ENCODE data around the gene CD79A.
A peak's percentile ranks its signal among the peaks of the same experiment; 100 is the strongest.
"Not testable (repeated sequence)": the region's sequence is repeated elsewhere in the genome, so short reads cannot be mapped to it uniquely, and the experiment has no call there.

CD79A gene

DNA sequence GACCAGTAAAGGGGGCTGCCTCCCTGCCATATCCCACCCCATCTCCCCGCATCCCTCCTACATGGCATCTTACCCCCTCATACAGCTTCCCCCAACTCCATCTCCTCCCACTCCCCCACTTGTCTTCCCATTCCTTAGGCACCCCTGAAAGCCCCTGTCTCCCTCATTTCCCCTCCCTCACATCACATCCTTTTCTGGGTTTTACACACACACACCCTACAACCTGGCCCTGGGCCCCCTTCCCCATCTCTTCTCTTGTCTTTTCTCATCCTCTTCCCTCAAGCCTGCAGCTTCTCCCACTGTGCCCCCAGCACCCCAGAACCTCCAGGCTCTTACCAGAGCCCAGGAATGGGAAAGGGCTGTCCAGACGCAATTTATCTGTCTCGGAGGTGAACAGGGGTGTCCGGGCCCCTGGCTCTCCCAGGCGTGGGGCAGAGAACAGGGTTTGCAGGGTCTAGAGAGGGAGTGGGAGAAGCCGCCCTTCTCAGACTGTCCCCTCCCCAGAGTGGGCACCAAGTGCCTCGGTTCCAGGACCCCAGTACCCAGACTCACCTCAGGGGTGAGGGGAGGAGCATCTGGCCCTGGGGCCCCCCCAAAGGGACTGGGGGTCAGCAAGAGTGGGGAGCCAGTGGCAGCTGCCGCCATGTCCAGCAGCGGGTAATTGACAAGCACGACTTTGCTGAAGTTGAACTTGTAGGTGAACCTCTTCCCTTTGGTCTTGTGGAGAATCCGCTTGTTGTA, 31.8 kb downstream of the CD79A start:
- TF ChIP-seq POU2F2 (IDR thresholded peaks at IDR 0.05; ENCODE audit: low read depth, low read length), result no peak
- no peak for TF ChIP-seq POLR2AphosphoS5 (IDR thresholded peaks at IDR 0.05; ENCODE audit: low read depth, low read length)
- TF ChIP-seq POLR2A (IDR thresholded peaks at IDR 0.05; ENCODE audit: low read depth, low read length), result no peak
- no peak for TF ChIP-seq SPI1 (IDR thresholded peaks at IDR 0.05; ENCODE audit: low read depth, low read length)
- no peak for TF ChIP-seq TAF1 (IDR thresholded peaks at IDR 0.05; ENCODE audit: low read depth, low read length)
- no peak for TF ChIP-seq PAX5 (IDR thresholded peaks at IDR 0.05; ENCODE audit: insufficient read depth, low read length, severe bottlenecking)
- FAIRE-seq (no peak), DNase-seq (ENCODE audit: insufficient read length, low spot score) (no peak)

DNA sequence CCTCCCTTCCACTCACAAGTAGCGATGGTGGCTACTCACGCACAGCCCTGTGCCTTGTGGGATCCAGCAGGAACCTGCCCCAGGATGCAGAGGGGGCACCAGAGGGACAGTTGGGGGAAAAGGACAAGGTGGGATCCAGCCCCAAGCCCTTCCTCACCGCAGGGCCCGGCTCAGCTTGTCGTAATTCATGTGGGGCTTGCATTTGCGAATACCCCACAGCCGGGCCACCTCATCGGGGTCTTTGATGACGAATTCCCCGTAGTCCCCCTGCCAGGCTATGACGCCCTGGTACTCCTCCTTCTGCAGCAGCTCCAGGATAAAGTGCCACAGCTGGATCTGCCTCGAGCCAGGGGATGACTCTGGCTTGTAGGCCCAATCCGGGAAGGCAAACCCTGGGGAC, 32.6 kb downstream of the CD79A start:
- FAIRE-seq (no peak), DNase-seq (ENCODE audit: insufficient read length, low spot score) (no peak)
- TF ChIP-seq POLR2A (IDR thresholded peaks at IDR 0.05; ENCODE audit: low read depth, low read length) (no peak), POLR2AphosphoS5 (IDR thresholded peaks at IDR 0.05; ENCODE audit: low read depth, low read length) (no peak), POU2F2 (IDR thresholded peaks at IDR 0.05; ENCODE audit: low read depth, low read length) (no peak), SPI1 (IDR thresholded peaks at IDR 0.05; ENCODE audit: low read depth, low read length) (no peak), PAX5 (IDR thresholded peaks at IDR 0.05; ENCODE audit: insufficient read depth, low read length, severe bottlenecking) (no peak), TAF1 (IDR thresholded peaks at IDR 0.05; ENCODE audit: low read depth, low read length) (no peak)

DNA sequence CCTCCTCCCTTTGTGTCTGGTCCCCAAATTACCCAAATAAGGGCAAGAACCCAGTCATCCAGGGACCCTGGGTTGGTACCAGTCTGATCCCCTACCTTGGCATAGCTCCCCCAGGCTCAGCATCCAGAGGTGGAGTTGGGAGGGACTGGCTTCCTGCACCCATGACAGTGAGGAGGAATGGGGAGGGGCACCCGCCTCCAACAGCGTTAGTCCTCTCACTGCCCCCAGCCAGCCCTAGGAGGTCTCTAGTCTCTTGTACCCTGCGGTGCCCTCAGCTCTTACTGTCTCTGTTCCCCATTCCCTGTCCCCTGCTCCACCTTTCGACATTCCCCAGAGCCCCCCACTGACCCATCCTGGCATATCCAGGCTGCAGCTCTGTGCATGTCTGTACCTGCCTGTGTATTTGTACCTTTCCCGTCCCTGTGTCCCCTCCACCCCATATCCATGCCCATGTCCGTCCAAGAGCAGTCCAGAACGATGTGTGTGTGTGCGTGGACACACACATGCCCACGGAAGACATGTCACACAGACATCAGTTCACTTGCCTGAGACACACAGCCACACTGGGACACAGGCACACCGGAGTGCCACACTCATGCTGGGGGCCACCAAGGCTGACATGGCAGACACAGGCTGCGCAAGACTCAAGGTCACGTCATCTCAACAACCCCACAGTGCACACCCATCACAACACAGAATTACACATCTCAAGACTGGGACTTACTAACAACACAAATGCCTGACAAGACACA, 33.3 kb downstream of the CD79A start:
- peak; percentile 64 for FAIRE-seq
- no peak for TF ChIP-seq SPI1 (IDR thresholded peaks at IDR 0.05; ENCODE audit: low read depth, low read length)
- TF ChIP-seq TAF1 (IDR thresholded peaks at IDR 0.05; ENCODE audit: low read depth, low read length), result no peak
- TF ChIP-seq POLR2A (IDR thresholded peaks at IDR 0.05; ENCODE audit: low read depth, low read length), result no peak

DNA sequence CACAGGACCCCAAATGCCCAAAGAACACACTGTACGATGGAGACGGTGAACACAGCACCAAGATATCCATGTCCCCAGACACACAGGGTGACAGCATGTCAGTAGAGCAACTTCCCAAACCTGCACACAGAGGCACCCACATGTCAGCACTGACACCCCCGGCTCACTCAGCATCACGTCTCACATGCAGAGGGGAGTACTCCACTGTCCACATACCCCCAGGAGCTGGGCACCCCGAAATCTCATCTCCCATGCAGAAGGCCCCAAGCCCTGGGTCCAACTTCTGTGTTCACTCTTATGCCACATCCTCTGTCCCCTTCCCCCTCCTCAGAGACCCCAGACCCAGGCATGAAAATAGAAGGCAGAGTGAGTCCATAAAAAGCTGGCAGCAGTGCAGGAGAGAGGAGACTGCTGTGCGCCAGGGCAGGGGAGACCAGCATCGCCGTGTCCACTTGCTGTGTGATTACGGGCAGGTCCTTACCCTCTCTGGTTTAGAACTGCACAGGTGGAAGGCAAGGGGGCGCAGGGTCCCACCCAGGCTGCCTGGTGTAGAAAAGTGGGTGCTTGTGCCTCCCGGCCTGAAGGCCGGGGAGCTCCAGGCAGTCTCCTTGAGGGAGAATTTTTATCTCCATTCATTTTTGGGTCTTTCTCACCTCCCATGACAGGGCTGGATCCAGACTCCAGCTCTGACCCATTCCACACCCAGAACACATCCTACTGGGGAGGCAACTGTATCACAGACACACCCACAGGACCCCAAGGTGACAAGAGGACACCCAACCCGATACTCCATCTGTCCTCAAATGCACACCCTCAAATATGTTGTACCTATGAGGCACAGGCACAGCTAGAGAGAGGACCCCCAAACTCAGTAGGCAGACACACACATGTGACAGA, 34.2 kb downstream of the CD79A start:
- TF ChIP-seq POLR2AphosphoS5 (IDR thresholded peaks at IDR 0.05; ENCODE audit: low read depth, low read length) (no peak), PAX5 (IDR thresholded peaks at IDR 0.05; ENCODE audit: insufficient read depth, low read length, severe bottlenecking) (no peak), POLR2A (IDR thresholded peaks at IDR 0.05; ENCODE audit: low read depth, low read length) (no peak), POU2F2 (IDR thresholded peaks at IDR 0.05; ENCODE audit: low read depth, low read length) (no peak), TAF1 (IDR thresholded peaks at IDR 0.05; ENCODE audit: low read depth, low read length) (no peak), SPI1 (IDR thresholded peaks at IDR 0.05; ENCODE audit: low read depth, low read length) (no peak)

More for the DNA sequence above, 33.3 kb downstream of the CD79A start:
- no peak for DNase-seq (ENCODE audit: insufficient read length, low spot score)

DNA sequence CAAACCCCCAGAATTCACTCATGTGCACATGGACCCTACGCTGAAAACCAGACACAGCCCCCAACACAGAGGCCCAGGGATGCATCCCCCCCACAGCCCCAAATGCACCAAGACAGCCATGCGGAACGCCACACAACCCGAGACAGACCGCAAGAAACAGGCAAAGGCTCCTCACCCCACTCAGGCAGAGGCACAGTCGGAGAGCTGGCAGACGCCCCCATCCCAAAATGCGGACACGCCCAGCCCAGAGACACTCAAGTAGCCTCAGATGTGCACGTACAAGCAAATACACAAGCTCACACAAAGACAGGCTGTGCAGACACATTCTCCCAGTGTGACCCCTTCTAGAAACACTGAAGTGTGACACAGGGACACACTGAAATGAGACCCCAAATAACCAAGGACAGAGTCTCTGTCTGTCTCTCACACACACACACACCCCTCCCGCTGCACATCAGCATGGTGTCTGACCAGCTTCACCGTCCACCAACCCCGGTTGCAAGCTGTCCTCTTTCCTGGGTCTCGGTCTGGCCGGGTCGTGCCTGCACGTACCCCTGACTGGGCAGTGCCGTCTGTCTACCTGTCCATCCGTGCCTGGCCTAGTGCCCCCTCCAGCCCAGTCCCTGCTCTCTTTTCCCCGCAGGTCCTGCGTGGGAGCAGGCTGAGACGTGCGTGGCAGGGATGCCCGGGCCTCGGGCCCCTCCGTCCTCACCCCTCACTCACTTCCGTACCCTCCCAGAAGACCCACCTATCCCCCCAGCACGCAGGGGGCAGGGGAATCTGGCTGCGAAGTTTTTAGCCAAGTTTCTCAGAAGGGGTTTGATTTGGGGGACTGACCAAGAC, 35.0 kb downstream of the CD79A start:
- DNase-seq (ENCODE audit: insufficient read length, low spot score) (no peak), FAIRE-seq (no peak)
- TF ChIP-seq POLR2AphosphoS5 (IDR thresholded peaks at IDR 0.05; ENCODE audit: low read depth, low read length) (peak; percentile 34; the same call in 1 of the 2 replicates), POLR2A (IDR thresholded peaks at IDR 0.05; ENCODE audit: low read depth, low read length) (0 out of 2 replicates have a peak, but pooled peaks have one; percentile 24), TAF1 (IDR thresholded peaks at IDR 0.05; ENCODE audit: low read depth, low read length) (no peak), SPI1 (IDR thresholded peaks at IDR 0.05; ENCODE audit: low read depth, low read length) (no peak), POU2F2 (IDR thresholded peaks at IDR 0.05; ENCODE audit: low read depth, low read length) (no peak)

More for the DNA sequence above, 34.2 kb downstream of the CD79A start:
- FAIRE-seq (no peak), DNase-seq (ENCODE audit: insufficient read length, low spot score) (no peak)

DNA sequence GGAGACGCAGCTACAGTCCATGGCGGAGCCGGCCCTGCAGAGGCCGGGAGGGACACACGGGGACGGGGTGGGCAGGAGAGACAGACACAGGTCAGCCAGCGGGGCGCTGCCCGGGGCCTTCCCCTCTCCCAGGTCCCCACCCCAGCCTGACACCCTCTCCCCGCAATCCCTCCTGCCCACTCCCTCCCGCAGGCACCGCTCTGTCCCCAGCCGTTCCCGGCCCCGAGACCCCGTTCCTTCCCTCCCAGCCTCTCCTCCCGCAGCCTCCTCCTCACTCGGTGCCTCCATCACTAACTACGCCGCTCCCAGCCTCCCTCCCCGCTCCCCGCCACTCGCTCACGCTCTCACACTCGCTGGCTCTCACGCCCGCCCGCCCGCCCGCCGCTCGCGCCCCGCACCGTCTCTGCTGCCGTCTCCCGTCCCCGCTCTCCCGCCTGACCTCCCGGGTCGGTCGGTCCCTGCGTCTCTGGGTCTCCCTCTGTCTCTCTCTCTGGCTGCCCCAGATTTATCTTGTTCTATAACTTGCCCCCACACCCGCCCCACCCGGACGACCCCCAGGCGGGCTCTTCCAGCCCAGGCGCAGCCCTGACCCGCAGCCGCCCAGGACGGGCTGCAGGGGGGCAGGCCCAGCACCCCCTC, 35.9 kb downstream of the CD79A start:
- DNase-seq (ENCODE audit: insufficient read length, low spot score) (no peak), FAIRE-seq (no peak)
- TF ChIP-seq PAX5 (IDR thresholded peaks at IDR 0.05; ENCODE audit: insufficient read depth, low read length, severe bottlenecking) (no peak), POLR2AphosphoS5 (IDR thresholded peaks at IDR 0.05; ENCODE audit: low read depth, low read length) (no peak), SPI1 (IDR thresholded peaks at IDR 0.05; ENCODE audit: low read depth, low read length) (no peak), TAF1 (IDR thresholded peaks at IDR 0.05; ENCODE audit: low read depth, low read length) (no peak), POLR2A (IDR thresholded peaks at IDR 0.05; ENCODE audit: low read depth, low read length) (no peak), POU2F2 (IDR thresholded peaks at IDR 0.05; ENCODE audit: low read depth, low read length) (no peak)

DNA sequence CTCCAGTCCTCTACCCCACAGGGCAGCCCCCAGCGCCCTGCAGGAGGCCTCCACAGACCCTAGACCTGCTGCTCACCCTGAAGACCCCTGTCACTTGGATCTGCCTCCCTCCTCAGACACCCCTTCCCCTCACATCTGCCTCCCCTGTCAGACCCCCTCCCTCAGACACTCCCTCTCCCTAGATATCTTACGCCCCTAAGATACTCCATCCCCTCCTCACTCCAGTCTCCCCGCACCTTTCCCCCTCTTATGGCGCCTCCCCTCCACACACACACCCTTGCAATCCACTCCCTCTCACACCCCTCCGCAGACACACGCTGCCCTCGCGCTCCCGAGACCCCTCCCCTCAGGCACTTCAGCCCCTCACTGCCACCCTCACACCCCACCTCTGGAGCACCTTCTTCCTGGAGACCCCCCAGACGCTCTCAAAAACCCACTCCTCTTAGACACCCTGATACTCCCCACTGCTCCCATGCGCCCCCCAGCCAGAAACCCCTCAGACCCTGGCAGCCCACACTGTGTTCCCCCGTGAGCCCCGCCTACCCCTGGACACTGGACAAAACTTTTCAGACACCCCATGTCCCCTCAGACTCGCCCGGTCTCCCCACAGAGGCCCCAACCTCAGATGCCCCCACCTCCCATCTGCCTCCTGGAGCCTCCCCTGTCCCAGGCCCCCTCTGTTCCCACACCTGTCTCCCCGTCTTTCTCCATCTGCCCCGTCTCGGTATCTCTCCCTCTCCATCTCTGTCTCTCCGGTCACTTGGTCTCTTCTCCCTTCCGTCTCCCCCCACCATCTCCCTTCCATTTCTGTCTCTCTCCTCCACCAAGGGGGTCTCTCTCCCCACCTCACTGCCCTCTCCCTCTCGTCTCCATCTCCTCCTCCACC, 36.7 kb downstream of the CD79A start:
- DNase-seq (ENCODE audit: insufficient read length, low spot score), result no peak
- TF ChIP-seq TAF1 (IDR thresholded peaks at IDR 0.05; ENCODE audit: low read depth, low read length) (no peak), POLR2A (IDR thresholded peaks at IDR 0.05; ENCODE audit: low read depth, low read length) (no peak), SPI1 (IDR thresholded peaks at IDR 0.05; ENCODE audit: low read depth, low read length) (no peak), PAX5 (IDR thresholded peaks at IDR 0.05; ENCODE audit: insufficient read depth, low read length, severe bottlenecking) (no peak), POLR2AphosphoS5 (IDR thresholded peaks at IDR 0.05; ENCODE audit: low read depth, low read length) (no peak), POU2F2 (IDR thresholded peaks at IDR 0.05; ENCODE audit: low read depth, low read length) (no peak)
- FAIRE-seq, result no peak

DNA sequence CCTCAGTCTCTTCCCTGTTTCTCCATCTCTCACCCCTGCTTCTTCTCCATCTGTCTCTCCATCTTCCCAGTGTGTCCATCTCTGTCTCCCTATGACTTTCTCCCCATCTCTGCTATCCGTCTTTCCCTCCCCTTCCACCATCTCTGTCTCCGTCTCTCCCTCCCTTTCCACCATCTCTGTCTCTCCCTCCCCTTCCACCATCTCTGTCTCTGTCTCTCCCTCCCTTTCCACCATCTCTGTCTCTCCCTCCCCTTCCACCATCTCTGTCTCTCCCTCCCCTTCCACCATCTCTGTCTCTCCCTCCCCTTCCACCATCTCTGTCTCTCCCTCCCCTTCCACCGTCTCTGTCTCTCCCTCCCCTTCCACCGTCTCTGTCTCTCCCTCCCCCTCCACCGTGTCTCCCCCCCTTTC, 37.4 kb downstream of the CD79A start:
- DNase-seq (ENCODE audit: insufficient read length, low spot score), result not testable (repeated sequence)
- FAIRE-seq, result peak; percentile 73

Data from GM12891 (cell line).